GM18499 (cell line): ENCODE measurements around the gene ARL8A.
"Not testable (repeated sequence)": the region's sequence is repeated elsewhere in the genome, so short reads cannot be mapped to it uniquely, and the experiment has no call there.

Experiments used
- ATAC-seq: cut with Tn5 transposase; IDR thresholded peaks from one replicate; pipeline ENCODE4 v1.9.1; 2021; ENCODE audit warnings: moderate number of reproducible peaks; ENCODE audit not compliant: insufficient read depth, unreplicated experiment

Gene ARL8A

GRCh38 chr1:202143768-202144401, 652 bp downstream of the ARL8A start:
- ATAC-seq = no peak

GRCh38 chr1:202143011-202143767, 1.3 kb downstream of the ARL8A start:
- no peak for ATAC-seq

GRCh38 chr1:202141468-202141867, 3.1 kb downstream of the ARL8A start:
- ATAC-seq = not testable (repeated sequence)

- ATAC-seq = no peak
Measured at GRCh38 chr1:202140833-202141232, 3.7 kb downstream of the ARL8A start.

DNA sequence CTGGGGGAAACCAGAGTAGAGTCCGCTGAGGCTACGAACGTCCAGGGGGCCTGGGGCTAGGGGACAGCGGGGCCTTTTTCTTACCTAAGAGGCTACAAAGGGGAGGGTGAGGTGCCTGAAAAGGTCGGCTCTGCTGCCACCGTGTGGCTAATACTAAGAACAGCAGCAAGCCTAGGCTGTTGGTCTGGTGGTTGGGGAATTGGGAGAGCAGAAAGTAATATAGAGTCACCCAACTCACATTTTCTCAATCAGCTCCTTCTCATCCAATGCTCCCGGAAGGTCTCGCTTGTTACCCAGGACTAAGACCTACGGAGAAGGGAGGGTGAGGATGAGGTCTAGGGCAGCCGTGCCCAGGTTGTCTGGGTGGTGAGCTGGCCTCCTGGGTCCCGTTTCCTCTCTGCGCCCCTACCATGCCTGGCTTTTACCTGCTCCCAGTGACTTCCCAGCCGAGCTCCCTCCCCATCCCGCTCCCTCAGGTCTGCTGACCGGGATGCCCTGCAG, 9.3 kb downstream of the ARL8A start:
- ATAC-seq = no peak

- no peak for ATAC-seq
Measured at GRCh38 chr1:202134645-202135172, 9.8 kb downstream of the ARL8A start.

- ATAC-seq = no peak
Measured at GRCh38 chr1:202133989-202134388, 10.5 kb downstream of the ARL8A start.

DNA sequence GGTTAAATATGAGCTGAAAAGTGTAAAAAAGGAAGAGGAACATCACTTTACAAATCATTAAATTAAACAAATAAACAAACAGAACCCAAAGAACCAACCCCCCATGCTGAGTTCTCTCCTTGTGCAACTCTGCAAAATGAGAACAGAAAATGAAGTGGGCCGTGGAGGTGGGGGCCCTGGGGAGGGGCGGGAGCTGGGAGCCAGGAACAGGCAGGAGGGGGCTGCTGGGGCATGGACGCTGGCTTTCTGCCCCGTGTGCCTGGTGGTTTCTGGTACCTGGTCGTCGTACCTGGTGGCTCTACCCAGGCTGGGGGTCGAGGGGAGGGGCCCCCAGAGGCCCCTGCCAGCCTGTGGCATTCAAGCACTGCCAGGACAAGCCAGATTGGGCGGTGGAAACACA, 11.0 kb downstream of the ARL8A start:
- ATAC-seq = no peak

GRCh38 chr1:202133001-202133400, 11.5 kb downstream of the ARL8A start:
- no peak for ATAC-seq

DNA sequence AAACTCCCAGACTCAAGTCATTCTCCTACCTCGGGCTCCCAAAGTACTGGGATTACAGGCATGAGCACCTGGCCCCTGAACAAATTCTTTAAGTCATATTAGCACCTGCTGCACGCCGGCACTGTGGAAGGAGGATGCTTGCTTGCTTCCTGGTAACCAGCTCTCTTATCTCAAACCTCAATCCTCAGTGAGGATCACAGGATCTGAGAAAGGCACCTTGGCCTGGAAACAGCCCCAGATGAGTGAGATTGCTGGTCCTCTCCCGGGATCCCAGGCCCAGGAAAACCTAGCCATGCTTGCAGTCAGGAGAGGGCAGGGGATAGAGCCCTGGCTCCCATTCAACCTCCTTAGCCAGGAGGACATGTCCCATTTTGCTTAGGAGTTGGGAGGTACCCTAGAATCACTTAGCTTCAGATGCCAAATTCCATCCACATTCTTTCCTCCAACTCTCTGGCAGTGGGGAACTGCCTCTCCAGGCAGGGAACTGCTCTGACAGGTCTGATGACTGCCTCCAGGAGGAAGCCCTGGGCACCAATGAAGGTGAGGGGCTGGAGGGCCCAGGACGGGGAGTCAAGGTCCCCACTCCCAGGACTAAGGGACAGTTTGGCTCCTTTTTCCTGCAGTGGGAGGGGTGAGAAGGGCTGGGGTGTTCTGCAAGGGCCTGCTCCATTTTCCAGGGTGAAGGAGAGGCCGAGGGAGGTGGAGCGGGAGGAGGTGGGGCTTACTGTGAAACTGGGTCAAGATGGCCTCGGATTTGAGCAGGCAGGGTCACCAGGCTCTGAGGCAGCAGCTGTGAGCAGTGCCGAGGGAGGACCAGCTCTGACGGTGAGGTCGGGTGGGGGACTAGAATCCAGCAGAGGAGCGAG, 12.3 kb downstream of the ARL8A start:
- no peak for ATAC-seq

DNA sequence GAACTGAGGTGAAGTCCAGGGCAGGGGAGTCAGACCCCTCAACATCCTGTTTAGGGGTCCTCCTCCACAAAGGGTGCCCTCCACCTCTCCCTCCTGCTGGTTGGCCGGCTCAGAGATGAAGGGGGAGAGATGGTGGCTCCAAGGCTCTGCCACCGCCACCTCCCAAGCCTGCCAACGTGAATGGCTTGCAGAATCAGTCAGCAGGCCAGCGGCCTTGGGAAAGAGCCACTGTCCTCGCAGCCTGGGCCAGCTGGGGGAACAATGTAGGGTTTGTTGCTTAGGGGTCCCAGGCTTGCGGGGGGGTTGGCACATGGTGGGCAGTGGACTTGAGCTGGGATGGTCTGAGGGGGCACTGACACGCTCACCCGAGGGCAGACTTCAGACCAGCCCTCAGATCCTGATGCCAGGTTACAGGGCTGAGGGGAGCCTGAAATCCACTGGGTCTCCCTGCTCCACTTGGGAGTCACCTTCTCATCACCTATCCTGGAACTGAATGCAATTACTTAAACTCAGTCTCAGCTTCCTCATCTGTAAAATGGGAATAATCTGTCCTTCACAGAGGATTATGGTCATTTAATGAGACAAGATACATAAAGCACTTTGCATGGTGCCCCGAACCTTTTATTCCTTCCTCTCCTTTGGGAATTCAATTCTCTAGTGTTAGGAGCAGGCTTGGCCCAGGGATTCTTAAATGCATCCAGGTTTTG, 13.6 kb downstream of the ARL8A start:
- ATAC-seq = no peak

GRCh38 chr1:202130297-202130721, 14.2 kb downstream of the ARL8A start:
- no peak for ATAC-seq

DNA sequence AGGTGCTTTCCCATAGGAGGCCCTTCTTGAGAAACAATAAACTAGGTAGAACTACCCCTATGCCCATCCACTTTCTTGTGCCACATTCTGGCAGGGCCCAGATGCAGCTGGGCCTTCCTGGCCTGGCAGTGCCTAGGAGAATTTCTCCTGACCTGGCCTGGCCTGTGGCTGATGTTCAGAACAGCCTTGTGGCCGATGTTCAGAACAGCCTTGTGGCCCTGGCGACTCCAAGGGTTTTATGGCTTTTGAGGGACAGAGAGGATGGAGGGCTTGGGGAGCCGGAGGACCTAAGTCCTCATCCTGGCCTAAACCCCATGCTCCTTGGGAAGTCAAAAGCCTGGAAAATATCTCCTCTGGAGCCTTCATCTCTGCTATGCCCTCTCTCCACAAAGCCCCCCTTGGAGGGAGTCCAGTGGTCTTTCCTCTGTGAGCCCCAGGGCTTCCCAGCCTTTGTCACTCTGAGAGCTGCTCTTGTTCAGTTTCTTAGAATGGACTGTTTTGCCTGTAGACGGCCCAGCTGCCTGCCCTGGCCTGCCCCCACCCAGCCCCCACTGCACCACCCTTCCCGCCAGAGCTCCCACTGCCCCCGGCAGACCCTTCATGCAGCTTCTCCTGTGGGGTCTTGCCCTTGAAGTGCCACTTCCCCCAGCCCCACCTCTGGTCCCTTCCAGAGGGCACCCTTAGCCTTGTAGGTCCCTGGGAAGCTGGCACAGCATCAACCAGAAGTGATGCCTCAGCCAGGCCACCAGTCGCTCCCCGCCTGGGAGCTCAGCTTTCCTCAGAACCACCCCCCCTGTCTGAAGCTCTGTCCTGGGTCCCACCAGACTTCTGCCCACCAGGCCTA, 14.9 kb downstream of the ARL8A start:
- ATAC-seq = no peak

GRCh38 chr1:202127836-202128622, 16.5 kb downstream of the ARL8A start:
- no peak for ATAC-seq

- ATAC-seq = no peak
Measured at GRCh38 chr1:202127061-202127460, 17.5 kb downstream of the ARL8A start.

- no peak for ATAC-seq
Measured at GRCh38 chr1:202126426-202126825, 18.1 kb downstream of the ARL8A start.

DNA sequence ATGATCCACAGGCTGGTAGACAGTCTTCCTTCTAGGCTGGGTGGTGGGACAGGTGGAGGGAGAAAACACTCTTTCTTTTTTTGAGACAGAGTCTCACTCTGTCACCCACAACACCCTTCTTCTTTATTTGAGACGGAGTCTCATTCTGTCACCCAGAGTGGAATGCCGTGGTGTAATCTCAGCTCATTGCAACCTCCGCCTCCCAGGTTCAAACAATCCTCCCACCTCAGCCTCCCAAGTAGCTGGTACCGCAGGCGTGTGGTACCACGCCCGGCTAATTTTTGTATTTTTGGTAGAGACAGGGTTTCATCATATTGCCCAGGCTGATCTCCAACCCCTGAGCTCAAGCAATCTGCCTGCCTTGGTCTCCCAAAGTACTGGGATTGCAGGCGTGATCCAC, 18.9 kb downstream of the ARL8A start:
- no peak for ATAC-seq

GRCh38 chr1:202124142-202124541, 20.4 kb downstream of the ARL8A start:
- ATAC-seq = no peak
